HuH-7 (cell line): Measurements from ENCODE around the gene MRPL2.
"Not testable (repeated sequence)": the region's sequence is repeated elsewhere in the genome, so short reads cannot be mapped to it uniquely, and the experiment has no call there.

Source experiments
- DNase-seq: peaks from one replicate; pipeline ENCODE4 v3.0.0; 2011; ENCODE audit warnings: low spot score

Gene MRPL2

DNA sequence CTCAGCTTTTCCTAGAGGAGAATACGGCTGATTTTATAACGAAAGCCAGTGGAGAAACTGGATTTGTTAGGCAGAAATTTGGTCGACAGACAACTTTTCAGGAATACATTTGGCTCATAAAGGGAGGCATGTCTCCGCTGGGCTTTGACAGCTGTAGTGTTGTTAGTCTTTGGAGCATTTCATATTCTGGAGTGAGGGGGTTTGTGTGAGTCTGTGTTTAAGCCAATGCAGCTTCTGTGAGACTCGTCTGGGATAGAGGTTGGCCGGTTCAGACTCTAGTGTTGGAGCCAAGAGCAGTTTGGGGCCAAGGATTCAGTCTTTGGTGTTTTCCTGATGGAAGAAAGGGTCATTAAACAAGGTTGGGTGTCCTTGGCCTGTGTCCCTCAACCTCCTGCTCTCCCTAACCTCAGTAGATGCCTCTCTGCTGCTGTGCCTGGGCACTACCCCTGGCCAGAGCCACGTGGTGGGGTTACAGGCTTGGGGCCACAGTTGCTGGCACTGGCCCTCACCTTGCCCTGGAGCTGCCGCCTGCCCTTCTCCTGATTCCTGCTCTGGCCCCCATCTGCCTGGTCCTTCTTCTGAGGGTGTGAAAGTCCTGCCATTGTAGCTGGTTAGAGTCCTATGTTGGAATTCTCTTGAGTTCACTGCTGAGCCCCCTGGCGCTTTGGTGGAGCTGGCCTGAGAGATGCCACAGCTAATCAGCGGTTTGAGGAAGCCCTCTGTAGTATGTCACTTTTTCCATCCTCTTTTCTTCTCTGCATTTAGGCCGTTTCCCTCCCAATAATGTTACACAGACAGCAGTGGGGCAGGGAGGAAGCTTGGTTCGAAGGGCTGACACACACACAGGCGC, 23.8 kb upstream of the MRPL2 start:
- no peak for DNase-seq

DNA sequence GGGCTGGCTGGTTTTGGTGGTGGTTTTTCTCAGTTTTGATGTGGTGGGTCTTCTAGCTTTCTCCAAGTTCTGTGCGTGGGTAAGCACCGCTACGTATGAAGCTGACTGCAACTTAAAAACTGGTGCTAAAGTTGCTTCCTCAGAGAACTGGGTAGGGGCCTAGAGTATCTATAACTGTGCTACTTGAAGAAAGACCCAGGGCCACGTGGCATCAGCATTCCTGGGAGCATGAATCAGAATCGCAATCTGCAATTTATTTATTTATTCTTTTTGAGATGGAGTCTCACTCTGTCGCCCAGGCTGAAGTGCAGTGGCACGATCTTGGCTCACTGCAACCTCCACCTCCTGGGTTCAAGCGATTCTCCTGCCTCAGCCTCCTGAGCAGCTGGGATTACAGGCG, 22.7 kb upstream of the MRPL2 start:
- DNase-seq: not testable (repeated sequence)

DNA sequence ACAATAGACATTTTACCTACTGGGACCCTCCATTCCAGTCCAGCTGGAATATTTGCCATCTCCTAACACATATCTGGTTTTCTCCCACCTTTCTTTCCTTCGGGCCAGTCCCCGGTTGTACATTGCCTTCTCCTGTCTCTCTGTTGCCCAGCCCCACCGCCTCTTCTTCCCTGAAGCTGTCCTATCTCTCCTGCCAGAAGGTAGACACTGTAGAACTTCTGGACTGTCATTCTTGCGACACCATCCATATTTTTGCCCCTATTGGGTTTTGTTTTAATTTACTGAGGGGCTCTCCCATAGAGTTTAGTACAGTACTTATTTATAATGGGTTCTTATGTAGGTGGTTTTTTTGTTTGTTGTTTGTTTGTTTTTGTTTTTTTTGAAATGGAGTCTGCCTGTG, 21.8 kb upstream of the MRPL2 start:
- no peak for DNase-seq

DNA sequence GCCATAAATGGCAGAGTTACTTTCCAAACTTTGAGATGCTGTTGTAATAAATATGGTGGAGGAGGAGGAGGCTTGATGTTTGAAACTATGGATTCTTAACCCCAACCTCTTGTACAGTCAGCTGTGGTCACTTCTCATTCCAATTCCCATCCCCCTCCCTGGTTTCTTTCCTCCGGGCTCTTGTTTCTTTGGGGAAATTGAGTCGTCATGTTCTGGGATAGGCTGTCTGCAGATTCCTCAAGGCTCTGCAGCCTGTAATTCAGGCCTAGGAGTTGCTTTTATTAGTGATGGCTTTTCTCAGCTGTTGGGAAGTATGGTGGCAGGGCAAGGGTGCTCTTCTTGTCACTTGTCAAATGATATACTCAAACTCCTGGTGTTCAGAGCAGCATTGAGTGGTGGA, 19.5 kb upstream of the MRPL2 start:
- no peak for DNase-seq

DNA sequence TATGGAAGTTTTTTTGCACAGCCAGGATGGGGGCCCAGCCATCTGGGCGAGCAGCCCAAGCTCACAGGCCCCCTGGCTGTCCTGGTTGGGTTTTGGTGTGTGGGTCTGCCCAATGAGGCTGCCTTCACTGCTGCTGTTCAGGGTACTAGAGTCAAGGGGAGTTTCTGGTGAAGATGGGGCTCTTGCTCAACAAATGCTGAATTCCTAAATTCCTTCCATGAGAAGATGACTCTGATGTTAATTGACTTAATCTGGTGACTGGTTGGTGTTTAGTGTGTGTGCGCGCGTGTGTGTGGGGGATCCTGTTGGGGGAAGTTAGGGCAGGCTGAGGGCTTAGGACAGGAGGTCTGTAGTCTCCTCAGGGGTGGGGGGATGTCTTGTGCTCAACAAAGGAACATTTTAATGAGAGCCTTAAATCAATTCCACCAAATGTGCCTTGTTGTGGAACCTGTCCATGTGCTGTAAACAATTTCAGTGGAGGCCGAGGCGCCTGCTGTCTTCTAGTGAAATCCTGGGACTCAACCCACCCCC, 18.8 kb upstream of the MRPL2 start:
- no peak for DNase-seq

DNA sequence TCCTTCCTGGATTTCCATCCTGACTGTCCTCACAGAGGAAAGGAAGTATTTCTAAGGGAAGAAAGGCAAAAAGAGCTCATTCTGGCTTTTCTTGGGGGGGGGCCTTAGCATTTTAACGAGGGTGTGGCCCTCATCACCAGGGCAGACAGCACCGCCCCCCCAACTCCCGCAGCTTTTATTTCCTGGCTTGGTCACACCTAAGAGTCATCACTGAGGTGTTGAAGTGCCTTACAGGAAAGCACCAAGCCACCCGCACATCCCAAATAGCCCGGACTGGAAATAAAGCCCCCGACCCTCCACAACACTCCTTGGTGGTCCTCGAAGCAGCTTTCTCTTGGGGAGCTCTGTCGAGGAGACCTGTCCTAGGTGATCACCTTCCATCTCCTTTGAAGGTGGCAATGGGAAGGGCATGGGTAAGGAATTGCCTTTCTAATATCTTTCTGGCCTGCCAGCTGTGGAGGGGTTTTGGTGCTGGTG, 18.1 kb upstream of the MRPL2 start:
- DNase-seq: no peak

DNA sequence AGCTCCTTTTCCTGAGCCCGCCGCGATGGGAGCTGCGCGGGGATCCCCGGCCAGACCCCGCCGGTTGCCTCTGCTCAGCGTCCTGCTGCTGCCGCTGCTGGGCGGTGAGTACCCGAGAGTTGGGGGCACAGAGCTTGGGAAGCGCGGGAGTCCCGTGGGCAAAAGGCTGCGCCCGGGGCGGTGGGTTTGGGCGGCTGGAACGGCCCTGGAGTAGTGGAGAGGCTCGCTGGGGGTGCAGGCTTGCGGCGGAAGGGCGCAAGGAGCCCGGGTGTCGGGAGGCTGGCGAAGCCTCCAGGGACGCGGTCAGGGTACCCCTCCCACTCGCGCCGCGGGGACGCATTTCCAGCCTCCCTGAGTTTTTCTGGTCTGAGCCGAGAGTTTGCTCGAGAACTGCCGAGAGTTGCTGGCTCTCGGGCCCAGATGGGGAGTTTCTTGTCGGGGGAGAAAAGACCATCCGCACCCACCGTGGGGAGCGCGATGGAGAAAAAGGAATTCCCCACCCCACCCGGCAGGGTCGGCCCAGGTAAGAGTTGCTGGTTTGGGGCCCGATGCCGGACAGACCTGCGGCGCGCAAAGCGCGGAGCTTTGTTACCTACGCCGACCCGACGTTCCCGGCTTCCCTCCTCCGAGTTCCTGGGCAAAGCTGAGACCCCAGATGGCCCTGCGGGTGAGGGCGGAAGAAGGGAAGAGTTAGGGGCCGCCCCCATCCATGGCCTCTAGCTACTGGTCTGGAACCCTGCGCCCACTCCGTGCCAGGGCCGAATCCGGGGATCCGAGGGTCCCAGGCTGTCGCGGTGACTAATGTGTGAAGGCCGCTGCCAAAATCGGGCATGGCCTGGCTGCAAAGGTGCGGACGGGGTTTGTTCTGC, 17.5 kb upstream of the MRPL2 start:
- no peak for DNase-seq

DNA sequence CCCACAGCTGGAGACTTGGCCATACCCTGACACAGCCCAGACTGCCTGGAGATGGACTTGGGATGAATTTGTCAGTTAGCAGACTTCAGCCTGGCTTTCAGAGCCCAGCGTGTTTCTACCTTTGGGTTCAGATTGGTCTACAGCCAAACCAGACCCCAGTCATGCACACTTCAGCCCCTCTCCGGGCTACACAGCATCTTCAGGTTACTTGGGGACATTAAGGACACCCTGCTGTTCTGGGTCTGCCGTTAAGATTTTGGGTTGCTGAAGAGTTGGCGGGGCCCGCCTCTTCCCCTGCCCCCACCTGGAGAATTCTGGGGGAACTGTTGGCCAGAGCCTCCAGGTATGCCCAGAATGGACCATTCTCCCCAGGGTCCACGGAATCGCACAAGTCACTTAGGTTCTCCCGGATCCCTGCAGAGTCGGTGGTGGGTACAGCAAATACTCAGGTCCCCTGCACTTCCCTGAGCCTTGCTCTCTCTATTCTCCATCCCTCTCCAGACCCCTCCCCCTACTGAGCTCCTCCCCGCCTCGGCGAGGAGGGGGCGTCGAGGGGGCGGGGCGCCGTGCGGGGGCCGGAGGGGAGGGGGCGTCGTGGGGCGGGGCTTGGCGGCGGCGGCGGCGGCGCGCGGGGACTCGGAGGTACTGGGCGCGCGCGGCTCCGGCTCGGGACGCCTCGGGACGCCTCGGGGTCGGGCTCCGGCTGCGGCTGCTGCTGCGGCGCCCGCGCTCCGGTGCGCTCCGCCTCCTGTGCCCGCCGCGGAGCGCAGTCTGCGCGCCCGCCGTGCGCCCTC, 16.6 kb upstream of the MRPL2 start, which contains the start of gene PTK7:
Gene PTK7 (plus strand): TSS at position 645 of the 794 bp plus-strand sequence. CDS start 175 bp downstream, outside the sequence.
- no peak for DNase-seq

DNA sequence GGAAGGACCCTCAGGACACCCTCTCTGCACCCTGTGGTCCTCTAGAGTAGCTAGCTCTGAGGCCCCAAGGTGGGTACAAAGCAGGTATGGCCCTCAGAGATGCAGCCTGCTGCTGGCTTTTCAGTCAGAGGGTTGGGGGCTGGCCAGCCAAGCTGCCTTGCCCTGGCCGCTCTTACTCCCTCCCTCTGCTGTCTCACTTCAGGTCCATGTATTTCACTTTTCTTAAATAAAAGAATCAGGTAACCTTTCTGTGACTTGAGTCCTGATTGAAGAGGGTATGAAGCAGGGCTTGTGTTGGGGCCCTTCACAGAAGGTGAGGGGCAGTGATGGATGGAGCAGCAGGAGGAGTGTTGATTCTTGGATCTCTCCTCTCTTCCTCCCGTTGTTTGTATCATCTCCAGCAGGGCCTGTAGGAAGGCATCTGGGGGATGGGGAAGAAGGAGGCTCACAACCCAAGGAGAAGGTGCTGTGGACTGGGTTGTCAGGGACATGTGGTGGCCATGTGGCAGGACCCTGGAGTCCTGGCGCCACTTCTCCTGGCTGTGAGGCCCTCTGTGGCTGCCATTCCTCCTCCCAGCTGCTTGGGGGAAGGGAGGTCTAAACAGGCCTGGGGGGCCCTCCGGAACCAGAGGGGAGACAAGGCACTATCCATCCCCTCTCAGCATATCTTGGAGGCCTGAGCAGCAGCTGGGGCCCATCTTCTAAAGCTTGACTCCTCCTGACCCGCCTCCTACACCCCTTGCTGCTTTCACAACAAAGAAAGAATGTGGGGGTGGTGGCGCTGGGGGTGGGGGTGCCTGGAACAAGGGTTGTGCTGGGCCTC, 15.8 kb upstream of the MRPL2 start:
- no peak for DNase-seq

DNA sequence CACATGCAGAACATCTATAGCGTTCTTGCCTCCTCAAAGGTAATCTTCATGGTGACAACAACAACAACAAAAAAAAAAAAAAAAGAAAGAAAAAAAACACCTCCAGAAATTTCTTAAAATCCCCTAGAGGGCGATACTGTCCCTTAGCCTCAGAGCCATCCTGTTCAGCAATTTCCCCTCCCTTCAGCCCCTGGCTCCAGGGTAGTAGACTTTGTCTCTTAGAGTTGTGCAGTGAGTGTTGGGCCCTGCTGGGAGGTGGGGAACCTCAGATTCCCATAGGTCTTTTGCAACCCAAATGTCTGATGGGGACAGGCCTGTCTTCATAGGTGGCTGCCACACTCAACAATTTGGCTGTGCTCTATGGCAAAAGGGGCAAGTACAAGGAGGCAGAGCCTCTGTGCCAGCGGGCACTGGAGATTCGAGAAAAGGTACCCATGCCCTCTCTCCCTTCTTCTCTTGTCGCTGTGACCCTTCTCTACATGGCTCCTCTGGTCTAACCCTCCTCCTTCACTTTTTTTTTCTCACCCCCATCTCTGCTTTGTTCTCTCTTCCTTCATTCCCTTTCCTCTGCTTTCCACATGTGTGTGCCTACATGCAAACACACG, 10.9 kb upstream of the MRPL2 start:
- DNase-seq: peak; percentile 82

DNA sequence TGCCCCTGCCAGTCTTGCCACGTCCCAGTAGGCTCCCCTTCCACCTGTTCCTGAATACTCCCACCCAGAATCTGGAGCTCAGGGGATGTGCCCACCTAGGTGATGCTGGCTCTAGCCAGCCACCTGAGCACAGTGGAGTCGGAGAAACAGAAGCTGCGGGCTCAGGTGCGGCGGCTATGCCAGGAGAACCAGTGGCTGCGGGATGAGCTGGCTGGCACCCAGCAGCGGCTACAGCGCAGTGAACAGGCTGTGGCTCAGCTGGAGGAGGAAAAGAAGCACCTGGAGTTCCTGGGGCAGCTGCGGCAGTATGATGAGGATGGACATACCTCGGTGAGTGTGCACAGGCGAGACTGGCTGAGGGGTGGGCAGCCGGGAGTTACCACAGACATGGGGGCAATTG, 3.6 kb upstream of the MRPL2 start:
- no peak for DNase-seq

DNA sequence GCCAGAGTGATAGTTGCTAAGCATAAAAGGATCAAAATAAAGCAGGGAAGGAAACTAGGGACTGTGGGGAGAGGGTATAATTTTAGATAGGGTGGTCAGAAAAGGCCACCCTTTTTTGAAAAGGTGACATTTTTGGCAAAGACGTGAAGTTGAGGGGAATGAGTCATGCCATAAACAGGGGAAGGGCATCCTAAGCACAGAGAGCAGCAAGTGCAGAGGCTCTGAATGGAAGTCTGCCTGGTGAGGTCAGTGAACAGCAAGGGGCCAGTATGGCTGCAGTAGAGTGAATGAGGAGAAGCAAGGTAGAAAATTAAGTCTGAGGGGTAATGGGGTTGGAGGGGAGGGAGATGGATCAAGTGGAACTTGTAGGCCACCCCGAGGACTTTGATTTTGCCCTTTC, 2.6 kb upstream of the MRPL2 start:
- no peak for DNase-seq

DNA sequence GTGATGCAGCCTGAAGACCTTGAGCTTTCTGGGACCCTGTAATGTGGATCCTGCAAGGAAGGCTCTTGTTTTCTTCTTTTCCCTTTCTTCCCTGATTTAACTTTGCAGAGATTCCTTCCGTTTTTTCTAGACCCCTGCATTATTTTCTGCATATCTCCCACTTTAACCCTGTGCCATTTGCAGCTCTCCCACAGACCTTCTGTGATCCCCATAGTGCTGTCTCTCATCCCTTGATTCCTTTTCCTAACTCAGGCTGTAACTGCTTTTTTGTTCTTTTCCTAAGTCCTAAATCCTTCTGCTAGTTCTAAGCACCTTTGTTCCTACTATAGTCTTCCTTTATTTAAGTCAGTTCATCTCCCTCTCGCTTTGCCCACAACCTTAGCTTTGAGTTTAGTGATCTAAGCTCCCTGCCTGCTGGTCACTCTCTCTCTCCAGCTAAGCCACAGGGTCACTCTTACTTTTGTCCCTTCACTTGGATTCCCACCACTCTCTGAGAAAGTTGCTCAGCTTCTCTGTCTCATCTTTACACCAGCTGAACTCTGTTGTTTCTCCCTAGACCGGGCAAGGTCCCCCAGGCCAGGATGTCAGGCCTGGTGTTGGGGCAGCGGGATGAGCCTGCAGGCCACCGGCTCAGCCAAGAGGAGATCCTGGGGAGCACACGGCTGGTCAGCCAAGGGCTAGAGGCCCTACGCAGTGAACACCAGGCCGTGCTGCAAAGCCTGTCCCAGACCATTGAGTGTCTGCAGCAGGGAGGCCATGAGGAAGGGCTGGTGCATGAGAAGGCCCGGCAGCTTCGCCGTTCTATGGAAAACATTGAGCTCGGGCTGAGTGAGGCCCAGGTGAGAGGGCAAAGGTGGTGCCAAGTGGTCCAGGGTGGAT, 1.8 kb upstream of the MRPL2 start:
- no peak for DNase-seq

DNA sequence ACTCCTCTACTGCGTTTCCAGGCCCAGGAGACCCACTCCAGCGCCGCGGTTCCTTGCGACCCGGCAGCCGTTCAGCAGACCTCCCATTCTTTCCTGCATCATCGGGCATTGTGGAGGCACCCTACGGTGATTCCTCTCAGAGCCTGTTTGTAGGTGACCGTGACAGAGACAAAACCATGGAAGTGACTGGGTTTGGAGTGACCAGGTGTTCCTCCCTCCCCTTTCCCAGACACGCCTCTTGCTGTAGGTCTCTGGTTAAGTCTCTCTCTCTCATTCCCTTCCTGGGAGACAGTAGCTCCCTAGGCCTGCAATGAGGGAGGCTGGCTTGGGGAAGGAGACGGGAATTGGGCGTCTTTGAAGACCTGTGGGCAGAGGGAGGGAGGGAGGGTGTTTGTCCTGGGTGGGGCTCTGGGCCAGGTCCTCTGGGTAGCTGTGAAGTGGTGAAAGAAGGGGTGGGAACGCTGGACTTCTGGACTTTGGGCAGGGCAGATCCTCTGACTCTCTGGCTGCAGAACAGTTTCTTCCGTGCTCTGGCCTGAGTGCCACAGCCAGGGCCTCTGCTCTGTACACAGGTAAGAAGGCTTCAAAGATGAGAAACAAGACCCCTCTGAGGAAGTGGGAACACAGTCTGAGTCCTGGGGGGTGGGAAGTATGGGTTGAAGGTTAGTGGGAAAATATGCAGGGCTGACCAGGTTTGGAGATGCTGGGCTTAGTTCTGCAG, 960 bp upstream of the MRPL2 start:
- peak; percentile 80 for DNase-seq

DNA sequence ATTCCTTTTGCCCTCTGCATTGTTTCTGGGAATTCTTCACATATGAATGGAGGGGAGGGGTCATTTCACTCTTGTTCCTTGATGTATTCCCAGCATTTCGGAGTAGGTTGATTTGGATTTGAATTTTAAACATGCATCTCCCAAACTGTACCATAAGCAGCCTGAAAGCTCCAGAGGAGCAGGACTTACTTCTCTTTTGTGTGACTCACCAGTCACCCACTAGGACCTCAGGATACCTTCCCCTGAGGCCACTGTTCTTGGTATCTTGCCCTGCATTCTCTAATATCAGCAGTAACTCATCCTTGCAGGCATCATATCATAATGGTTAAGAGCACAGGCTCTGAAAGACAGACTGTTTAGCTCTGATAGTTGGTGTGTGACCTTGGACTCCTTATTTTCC, 703 bp downstream of the MRPL2 start:
- DNase-seq: no peak

DNA sequence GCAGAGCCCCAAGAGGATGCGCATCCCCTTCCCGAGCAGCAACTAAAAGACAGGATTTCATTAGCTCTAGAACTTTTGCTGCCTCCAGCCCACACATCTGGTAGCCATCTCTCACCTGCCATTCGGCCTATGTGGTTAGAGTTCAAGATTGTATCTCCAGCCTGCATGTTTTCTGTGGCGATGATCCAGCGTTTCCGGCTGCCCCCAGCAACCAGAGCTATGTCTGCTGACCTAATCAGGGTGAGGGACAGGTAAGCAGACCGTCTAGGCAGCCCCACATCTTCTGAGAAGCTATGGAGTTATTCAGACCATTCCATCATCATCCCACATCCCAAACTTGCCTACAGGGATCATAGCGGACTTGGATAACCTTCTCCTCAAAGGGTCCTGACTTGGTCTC, 3.3 kb downstream of the MRPL2 start:
- DNase-seq: no peak

DNA sequence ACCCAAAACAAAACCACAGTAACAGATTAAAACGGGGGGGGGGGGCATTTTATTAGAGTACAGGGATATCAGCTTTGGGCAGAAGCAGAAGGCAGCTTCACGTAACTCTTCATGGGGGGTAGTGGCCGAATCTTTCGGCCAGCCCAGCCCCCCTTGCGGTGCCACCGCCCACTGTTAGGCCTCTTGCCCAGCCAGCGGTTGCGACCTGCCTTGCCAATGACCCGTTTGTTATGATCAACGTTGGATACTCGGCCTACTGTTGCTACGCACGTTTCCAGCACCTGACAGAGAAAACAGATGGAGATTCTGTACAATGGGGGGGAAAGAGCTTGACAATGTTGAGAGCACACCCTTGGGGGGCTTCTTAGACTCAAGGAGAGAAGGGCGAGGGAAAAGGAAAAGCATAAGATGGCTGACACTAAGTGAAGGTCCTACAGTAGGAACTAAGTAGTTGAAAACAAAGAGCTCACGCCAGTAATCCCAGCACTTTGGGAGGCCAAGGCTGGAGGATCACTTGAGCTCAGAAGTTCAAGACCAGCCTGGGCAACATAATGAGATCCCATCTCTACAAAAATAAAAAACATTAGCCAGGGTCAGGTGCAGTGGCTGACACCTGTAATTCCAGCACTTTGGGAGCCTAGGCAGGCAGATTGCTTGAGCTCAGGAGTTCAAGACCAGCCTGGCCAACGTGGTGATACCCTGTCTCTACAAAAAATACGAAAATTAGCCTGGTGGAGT, 4.9 kb downstream of the MRPL2 start:
- DNase-seq: no peak

DNA sequence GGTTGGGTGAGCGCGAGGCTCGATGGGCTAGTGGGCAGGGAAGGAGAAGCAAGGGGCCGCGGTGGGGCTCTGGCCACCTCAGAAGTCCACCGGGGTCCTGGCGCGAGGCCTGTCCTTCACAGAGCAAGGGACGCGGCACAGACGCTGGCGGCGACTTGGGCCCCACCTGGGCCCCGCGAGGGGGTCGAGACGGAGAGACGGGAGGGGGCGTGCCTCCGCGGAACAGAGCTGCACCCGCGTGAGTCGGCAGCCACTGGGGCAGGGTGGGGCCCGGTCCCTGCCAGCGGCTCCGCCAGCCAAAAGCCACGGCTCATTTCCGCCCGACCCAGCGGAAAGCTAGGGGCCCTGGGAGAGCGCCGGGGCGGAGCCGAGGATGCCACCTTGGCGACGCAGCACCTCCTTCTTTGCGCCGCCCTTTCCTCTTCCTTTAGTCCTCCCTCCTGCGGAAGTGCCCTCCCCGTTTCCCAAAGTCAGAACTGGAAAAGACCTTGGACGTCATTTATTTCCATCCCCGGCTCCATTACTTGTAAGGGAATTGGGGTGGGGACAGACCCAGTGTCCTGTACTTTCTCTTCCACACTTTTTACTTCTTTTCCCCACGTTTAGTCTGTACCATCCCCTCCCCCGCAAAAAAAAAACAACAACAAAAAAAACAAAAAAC, 5.6 kb downstream of the MRPL2 start, which contains the start of gene CUL7:
Gene CUL7 (minus strand): TSS at position 307 of the 661 bp plus-strand sequence. CDS start 1,063 bp downstream, outside the sequence.
- peak; percentile 93 for DNase-seq
